Measurements from ENCODE around the gene NECAB2. TPM values are rescaled to one million over a fixed set of nuclear protein-coding genes. Genes with fewer than 3 reads are reported as not detected.
A peak's percentile ranks its signal among the peaks of the same experiment; 100 is the strongest.

NECAB2 gene
- total RNA-seq, 2 donors from 2014 or later = 2.8 TPM; not detected in 1

- no peaks in the 10 kb centered on the region for H3K27me3 ChIP-seq (replicated peaks; ENCODE audit: insufficient read depth)
- H3K27ac ChIP-seq = no peak overlapping the region
- intact Hi-C loops (cut with DNase I) = no loop called here
- H3K4me3 ChIP-seq = no peak overlapping the region
- no peaks in the 10 kb centered on the region for H3K36me3 ChIP-seq
- TF ChIP-seq CTCF (IDR thresholded peaks at IDR 0.05) = no peak
- TF ChIP-seq POLR2A (IDR thresholded peaks at IDR 0.05) = no peak
- no peak for DNase-seq (ENCODE audit: low spot score)
- 83% methylated on average over 12 of the region's 12 CpGs for whole genome bisulfite sequencing
- H3K9me3 ChIP-seq = no peaks in the 10 kb centered on the region
- no peaks in the 10 kb centered on the region for H3K4me1 ChIP-seq (replicated peaks)
Observed at GRCh38 chr16:83925095-83925905, 42.7 kb upstream of the NECAB2 start.

GRCh38 chr16:83925957-83926725 lies 41.9 kb upstream of the NECAB2 start:
- H3K36me3 ChIP-seq = no peaks in the 10 kb centered on the region
- H3K4me3 ChIP-seq = no peak overlapping the region
- H3K9me3 ChIP-seq = no peaks in the 10 kb centered on the region
- WGBS = 56% methylated on average over 25 of the region's 27 CpGs
- H3K27ac ChIP-seq = peak overlapping the region in 1 of 2 donors; percentile 74
- no peak for DNase-seq (ENCODE audit: low spot score)
- intact Hi-C loops (cut with DNase I) = no loop called here
- H3K27me3 ChIP-seq (replicated peaks; ENCODE audit: insufficient read depth) = no peaks in the 10 kb centered on the region
- no peak for TF ChIP-seq POLR2AphosphoS5 (IDR thresholded peaks at IDR 0.05)
- no peak for TF ChIP-seq POLR2A (IDR thresholded peaks at IDR 0.05)
- TF ChIP-seq CTCF (IDR thresholded peaks at IDR 0.05) = no peak
- H3K4me1 ChIP-seq (replicated peaks) = no peaks in the 10 kb centered on the region

- intact Hi-C loops (cut with DNase I) = no loop called here
- WGBS = 13% methylated on average over 34 of the region's 35 CpGs
- peak overlapping the region; percentile 59 to 74 for H3K27ac ChIP-seq
- DNase-seq (ENCODE audit: low spot score) = peak; percentile 80
- no peaks in the 10 kb centered on the region for H3K4me1 ChIP-seq (replicated peaks)
- peak; percentile 77 for TF ChIP-seq POLR2AphosphoS5 (IDR thresholded peaks at IDR 0.05)
- TF ChIP-seq POLR2A (IDR thresholded peaks at IDR 0.05) = no peak
- peak; percentile 87 to 96 (median 90) for TF ChIP-seq CTCF (IDR thresholded peaks at IDR 0.05)
- no peaks in the 10 kb centered on the region for H3K36me3 ChIP-seq
- no peaks in the 10 kb centered on the region for H3K27me3 ChIP-seq (replicated peaks; ENCODE audit: insufficient read depth)
- H3K9me3 ChIP-seq = no peaks in the 10 kb centered on the region
- H3K4me3 ChIP-seq = peak overlapping the region in 1 of 2 donors; percentile 28
Observed at GRCh38 chr16:83926726-83927397, 41.2 kb upstream of the NECAB2 start.

DNA sequence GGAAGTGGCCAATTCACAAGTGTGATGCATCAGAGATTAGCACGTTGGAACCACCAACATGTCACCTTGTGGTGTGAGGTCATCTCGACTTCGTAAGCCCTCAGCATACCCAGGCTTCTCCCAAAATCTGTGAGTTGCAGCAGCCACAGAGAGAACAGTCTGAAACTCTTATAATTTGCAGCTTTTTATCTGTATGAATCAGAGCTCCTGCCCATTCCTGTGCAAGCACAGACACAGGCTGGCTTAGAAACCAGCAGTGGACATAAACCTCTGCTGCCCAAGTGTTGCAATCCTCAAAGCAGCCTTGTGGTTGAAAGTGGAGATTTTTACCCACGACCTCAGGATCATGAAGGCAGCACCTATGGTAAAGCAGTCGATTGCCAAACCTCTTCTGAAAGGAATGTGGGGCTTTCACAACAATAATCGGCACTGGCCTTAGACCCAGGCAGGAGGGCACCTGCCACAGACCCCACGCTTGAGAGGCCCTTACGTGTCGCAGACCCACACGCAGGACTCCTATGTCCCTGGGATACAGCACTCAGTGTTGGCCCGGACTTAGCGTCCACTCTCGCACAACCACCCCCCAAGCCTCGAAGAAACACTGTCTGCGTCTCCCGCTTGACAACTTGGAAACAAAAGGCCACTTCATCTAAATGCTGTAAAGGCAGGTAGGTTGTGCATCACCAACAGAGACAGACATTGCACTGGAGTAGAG lies 39.5 kb upstream of the NECAB2 start:
- Histone ChIP-seq H3K9me3 (no peaks in the 10 kb centered on the region), H3K4me1 (replicated peaks) (no peaks in the 10 kb centered on the region), H3K27ac (no peak overlapping the region), H3K4me3 (no peak overlapping the region), H3K36me3 (no peaks in the 10 kb centered on the region), H3K27me3 (replicated peaks; ENCODE audit: insufficient read depth) (no peaks in the 10 kb centered on the region)
- intact Hi-C loops (cut with DNase I) = no loop called here
- WGBS = 87% methylated on average over 16 of the region's 16 CpGs
- TF ChIP-seq CTCF (IDR thresholded peaks at IDR 0.05) = no peak
- TF ChIP-seq POLR2AphosphoS5 (IDR thresholded peaks at IDR 0.05) = no peak
- no peak for TF ChIP-seq POLR2A (IDR thresholded peaks at IDR 0.05)
- no peak for DNase-seq (ENCODE audit: low spot score)

All from prostate gland (tissue), 2 donors.